Measurements from ENCODE around the gene PRKCH. TPM values are rescaled to one million over a fixed set of nuclear protein-coding genes. Genes with fewer than 3 reads are reported as not detected.

PRKCH gene
- total RNA-seq, 1 experiment from 2014 or later = 170 TPM

DNA sequence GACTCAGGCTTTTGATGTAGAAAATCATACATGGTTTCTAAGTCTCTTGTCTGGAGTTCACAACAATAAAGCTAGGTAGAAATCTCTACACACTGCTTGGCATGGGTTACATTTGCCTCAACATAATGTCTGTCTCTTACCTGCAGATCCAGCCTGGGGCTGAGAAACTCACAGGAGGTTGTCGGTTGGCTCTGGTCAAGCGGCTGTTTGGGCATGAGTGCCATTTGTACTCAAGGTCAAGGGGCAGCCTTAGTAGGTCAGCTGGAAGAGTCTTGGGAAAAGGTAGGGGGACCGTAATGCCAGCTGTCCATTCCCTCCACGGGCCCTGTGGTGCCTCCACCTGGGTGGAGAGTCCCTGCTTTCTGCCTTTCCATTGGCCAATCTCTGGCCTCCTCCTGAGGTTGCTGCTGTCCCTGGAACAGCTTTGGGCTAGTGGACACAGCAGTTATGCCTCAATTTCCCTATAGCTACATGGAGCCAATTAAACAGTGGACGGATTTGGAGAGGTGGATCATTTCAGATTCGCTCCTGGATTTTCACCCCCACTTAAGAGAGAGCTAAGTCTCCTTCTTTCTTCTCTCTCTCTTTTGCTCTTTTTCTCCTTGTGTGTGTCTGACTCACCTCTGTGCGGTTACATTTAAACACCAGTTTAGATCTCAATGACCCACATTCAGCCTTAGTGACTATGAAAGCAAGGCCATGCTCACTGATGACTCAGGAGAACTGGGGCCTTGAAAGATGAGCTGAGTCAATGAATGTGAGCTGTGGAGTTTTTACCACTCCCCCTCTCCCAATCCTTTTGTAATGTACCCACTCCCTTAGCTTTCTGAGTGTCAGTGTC is 241.2 kb downstream of the PRKCH start:
- DNase-seq = peak; percentile 100
- peak; percentile 50 for ATAC-seq
- TSS peak; percentile 28 for BruUV-seq (replicated peaks)

DNA sequence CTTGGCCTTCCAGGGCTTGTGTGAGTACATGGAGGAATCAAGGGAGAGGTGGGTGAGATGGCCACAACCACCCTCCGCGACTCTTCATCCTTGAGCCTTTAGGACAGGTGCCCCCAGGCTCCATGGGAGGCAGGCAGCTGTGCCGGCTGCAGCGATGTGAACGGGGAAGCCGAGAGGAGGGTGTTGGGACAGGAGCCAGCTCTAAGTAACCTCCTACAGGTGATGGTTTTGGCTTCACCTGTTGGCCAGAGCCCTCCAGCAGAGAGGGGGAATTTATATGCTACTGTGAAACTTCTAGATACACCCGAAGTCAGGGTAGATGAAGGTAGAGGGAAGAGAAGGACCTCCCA is 241.8 kb downstream of the PRKCH start:
- BruUV-seq (replicated peaks) = TSS peak; percentile 52
- Histone ChIP-seq H3F3A (ENCODE audit: low read length, unreplicated experiment) (peaks cover 30% of the 10 kb centered on the region), H3K27me3 (ENCODE audit: low read length) (no peaks in the 10 kb centered on the region), H3K9me2 (replicated peaks; ENCODE audit: low read length) (no peaks in the 10 kb centered on the region), H3K4me3 (ENCODE audit: low read length) (peak overlapping the region; percentile 14; the same call in 1 of the 2 replicates), H2AFZ (ENCODE audit: low read length) (no peak overlapping the region), H3K79me2 (ENCODE audit: low read length) (peaks cover 15% of the 10 kb centered on the region), H3K4me1 (ENCODE audit: insufficient read depth, low read length) (peaks cover 90% of the 10 kb centered on the region), H3K27ac (ENCODE audit: low read length) (peak overlapping the region; percentile 96), H3K9me3 (ENCODE audit: low read length) (no peaks in the 10 kb centered on the region), H3K36me3 (ENCODE audit: low read depth, low read length) (no peaks in the 10 kb centered on the region), H4K20me1 (ENCODE audit: low read length) (no peaks in the 10 kb centered on the region), H3K9ac (ENCODE audit: low read length) (peak overlapping the region; percentile 94), H3K4me2 (ENCODE audit: low read length) (peak overlapping the region; percentile 68)
- TF ChIP-seq EZH2phosphoT487 (IDR thresholded peaks at IDR 0.05; ENCODE audit: borderline replicate concordance, low read length) = no peak
- TF ChIP-seq, protein P1, sequence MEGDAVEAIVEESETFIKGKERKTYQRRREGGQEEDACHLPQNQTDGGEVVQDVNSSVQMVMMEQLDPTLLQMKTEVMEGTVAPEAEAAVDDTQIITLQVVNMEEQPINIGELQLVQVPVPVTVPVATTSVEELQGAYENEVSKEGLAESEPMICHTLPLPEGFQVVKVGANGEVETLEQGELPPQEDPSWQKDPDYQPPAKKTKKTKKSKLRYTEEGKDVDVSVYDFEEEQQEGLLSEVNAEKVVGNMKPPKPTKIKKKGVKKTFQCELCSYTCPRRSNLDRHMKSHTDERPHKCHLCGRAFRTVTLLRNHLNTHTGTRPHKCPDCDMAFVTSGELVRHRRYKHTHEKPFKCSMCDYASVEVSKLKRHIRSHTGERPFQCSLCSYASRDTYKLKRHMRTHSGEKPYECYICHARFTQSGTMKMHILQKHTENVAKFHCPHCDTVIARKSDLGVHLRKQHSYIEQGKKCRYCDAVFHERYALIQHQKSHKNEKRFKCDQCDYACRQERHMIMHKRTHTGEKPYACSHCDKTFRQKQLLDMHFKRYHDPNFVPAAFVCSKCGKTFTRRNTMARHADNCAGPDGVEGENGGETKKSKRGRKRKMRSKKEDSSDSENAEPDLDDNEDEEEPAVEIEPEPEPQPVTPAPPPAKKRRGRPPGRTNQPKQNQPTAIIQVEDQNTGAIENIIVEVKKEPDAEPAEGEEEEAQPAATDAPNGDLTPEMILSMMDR (conservative IDR thresholded peaks at IDR 0.05; ENCODE audit: low read depth, low read length) = no peak
- no peak for TF ChIP-seq EZH2 (IDR thresholded peaks at IDR 0.05; ENCODE audit: low read length, unreplicated experiment)
- ChIA-PET CTCF (interaction anchor here (0.5 to 1.3 kb wide), 10 partner anchors 9 to 268 kb away, joined by 3 to 12 read pairs (median 4); no protein-coding TSS in a partner anchor), POLR2A (ENCODE audit: unreplicated experiment) (interaction anchor here (0.6 to 1.8 kb wide), 18 partner anchors 10 to 186 kb away, joined by 3 to 15 read pairs (median 6); partner anchors contain the start of gene HIF1A)
- no peak for ATAC-seq
- intact Hi-C loops (cut with micrococcal nuclease) = loop anchor here (2.0 to 10.0 kb wide), 2 partner anchors 38 to 442 kb away; no protein-coding TSS in a partner anchor
- no peak for DNase-seq

More for the DNA sequence above, 241.2 kb downstream of the PRKCH start:
- Histone ChIP-seq H3K27me3 (ENCODE audit: low read length) (no peaks in the 10 kb centered on the region), H3K36me3 (ENCODE audit: low read depth, low read length) (no peaks in the 10 kb centered on the region), H3F3A (ENCODE audit: low read length, unreplicated experiment) (peaks cover 30% of the 10 kb centered on the region), H2AFZ (ENCODE audit: low read length) (no peak overlapping the region), H3K9me3 (ENCODE audit: low read length) (no peaks in the 10 kb centered on the region), H3K27ac (ENCODE audit: low read length) (peak overlapping the region; percentile 96), H3K4me2 (ENCODE audit: low read length) (peak overlapping the region; percentile 68), H3K9me2 (replicated peaks; ENCODE audit: low read length) (no peaks in the 10 kb centered on the region), H3K4me3 (ENCODE audit: low read length) (peak overlapping the region; percentile 14; the same call in 1 of the 2 replicates), H3K79me2 (ENCODE audit: low read length) (peaks cover 10% of the 10 kb centered on the region; the same call in 1 of the 2 replicates), H4K20me1 (ENCODE audit: low read length) (no peaks in the 10 kb centered on the region), H3K4me1 (ENCODE audit: insufficient read depth, low read length) (peaks cover 90% of the 10 kb centered on the region), H3K9ac (ENCODE audit: low read length) (peak overlapping the region; percentile 94)
- TF ChIP-seq, protein P1 (conservative IDR thresholded peaks at IDR 0.05; ENCODE audit: low read depth, low read length) = no peak
- no peak for TF ChIP-seq EZH2 (IDR thresholded peaks at IDR 0.05; ENCODE audit: low read length, unreplicated experiment)
- TF ChIP-seq EZH2phosphoT487 (IDR thresholded peaks at IDR 0.05; ENCODE audit: borderline replicate concordance, low read length) = no peak
- intact Hi-C loops (cut with micrococcal nuclease) = loop anchor here (1.0 to 10.0 kb wide), 10 partner anchors 8 to 442 kb away; partner anchors contain the start of gene HIF1A
- ChIA-PET CTCF (interaction anchor here (0.5 to 1.3 kb wide), 11 partner anchors 8 to 267 kb away, joined by 3 to 12 read pairs (median 4); no protein-coding TSS in a partner anchor), POLR2A (ENCODE audit: unreplicated experiment) (interaction anchor here (0.6 to 1.8 kb wide), 22 partner anchors 9 to 429 kb away, joined by 3 to 15 read pairs (median 5); partner anchors contain the start of gene HIF1A)
